NCI-H526 treated with DMSO at 0.1 percent for 48 hours (cell line): ENCODE results near the gene NCS1.

ENCODE experiments used
- DNase-seq: peaks from one replicate; lab custom pipeline; 2025; lab: John Stamatoyannopoulos, UW

Gene NCS1

DNA sequence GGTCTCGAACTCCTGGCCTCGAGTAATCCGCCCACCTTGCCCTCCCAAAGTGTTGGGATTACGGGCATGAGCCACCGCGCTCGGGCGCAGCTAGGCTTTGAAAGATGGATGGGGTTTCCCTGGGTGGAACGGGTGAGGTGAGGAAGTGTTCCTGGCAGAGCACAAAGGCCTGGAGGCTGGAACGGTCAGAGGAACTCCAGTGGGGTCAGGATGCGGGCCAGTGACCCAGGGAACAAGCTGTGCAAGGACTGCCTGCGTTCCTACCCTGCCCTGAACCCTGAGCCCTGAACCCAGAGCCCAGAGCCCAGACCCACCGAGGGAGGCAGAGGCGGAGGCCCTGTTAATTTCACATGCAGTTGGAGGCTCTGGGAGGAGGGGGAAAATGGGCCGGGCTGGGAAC is 23.4 kb downstream of the NCS1 start:
- DNase-seq = no peak

DNA sequence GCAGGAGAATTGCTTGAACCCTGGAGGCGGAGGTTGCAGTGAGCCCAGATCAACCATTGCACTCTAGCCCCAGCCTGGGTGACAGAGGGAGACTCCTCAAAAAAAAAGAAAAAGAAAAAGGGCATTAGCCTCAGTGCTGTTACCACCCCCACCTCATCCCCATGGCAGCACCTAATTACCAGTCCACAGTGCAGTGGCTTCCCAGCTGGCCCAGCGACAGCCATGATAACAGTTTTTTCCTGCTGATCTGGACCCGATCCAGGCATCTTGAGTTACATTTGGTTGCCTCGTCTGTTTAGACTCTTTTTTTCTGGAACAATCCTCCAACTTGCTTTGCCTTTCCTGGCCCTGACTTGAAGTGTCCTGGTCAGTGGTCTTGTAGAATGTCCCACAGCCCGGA is 24.4 kb downstream of the NCS1 start:
- DNase-seq = no peak

- DNase-seq = no peak
Measured at GRCh38 chr9:130197386-130197785, 25.2 kb downstream of the NCS1 start.

GRCh38 chr9:130197888-130198287 is 25.7 kb downstream of the NCS1 start:
- DNase-seq = no peak

GRCh38 chr9:130198501-130199179 is 26.4 kb downstream of the NCS1 start:
- no peak for DNase-seq

GRCh38 chr9:130199605-130200004 is 27.4 kb downstream of the NCS1 start:
- no peak for DNase-seq

DNA sequence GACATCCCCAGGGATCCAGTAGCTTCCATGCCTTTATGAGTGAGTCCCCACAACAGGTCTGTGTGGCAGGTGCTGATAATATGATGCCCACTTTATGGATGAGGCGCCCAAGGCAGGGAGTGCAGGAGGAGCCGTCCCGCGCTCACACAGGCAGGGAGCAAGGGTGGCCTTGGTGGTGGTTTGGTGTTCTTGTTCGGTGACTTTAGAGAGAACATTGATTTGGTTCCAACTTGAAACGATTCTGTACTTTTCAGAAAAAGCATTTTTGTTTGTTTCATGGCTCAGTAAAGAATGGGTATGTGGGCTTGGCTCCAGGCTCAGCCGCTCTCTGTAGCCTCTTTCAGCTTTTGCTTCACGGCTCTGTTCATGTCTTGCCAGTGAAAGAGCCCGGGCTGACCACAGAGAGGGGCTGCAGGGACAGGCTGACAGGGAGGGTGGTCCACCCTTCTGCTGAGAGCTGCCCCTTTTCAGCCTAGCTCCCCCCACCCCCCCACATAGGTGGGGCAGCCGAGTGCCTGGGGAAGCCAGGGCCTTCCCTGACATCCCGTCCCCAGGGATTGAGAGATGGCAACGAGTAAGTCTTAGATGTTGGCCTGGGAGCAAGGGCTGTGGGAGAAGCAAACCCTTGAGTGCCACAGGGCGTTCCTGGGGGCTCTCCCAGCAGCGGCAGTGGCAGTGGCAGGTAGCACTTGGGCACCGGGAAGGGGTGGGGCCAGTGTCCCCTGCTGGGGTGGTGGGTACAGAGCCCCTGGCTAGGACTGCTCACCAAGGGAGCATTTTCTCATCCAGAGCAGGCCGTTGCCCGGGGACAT is 28.0 kb downstream of the NCS1 start:
- DNase-seq = no peak

DNA sequence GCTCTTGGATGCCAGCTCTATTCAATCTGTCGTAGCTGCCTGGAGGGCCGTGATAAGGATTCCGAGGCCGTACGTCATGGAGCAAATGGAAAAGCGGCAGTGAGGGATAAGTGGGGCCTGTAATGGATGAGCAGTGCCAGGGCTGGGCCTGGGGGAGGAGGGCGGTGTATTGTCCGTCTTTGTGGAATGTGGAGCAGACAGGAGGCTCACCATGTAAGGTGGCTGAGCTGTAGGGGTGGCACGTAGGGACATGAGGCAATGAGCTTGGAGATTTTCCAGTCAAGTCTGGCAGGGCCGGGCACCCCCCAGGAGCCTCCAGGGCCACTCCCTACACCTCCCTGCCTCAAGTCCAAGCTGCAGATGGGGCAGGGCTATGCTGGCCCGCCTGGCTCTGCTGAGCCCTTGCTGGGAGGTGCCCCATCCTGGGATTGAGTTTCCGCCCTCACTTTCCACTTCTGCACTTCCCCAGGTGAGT is 29.2 kb downstream of the NCS1 start:
- DNase-seq = no peak

DNA sequence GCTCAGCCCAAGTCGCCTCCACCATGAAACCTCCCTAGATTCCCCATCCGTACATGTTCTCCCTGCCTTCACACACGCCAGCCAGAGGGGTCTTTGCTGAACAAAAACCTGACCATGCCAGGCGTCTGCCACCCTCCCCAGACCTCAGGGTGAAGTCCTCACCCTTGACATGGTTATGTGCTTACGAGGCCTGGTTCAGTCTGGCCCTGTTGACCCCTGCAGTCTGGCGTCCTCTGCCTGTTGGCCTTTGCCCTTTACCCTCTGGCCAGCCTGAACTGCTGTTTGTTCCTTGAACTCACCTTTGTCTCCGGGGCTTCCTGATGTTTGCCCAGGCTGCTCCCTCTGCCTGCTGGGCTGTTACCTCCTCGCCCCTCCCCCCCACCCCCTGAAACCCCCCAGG is 29.8 kb downstream of the NCS1 start:
- no peak for DNase-seq

DNA sequence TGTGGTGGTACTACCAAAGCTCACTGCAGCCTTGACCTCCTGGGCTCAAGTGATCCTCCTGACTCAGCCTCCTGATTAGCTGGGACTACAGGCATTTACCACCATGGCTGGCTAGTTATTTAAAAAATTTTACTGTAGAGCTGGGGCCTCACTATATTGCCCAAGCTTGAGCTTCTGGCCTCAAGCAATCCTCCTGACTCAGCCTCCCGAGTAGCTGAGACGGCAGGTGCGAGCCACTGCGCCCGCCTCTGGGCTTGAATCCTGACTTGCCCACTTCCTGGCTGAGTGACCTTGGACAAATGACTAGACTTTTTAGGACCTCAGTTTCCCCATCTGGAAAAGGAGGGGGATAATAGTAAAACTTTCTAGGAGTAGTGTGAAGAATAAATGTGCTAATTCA is 32.1 kb downstream of the NCS1 start:
- no peak for DNase-seq

DNA sequence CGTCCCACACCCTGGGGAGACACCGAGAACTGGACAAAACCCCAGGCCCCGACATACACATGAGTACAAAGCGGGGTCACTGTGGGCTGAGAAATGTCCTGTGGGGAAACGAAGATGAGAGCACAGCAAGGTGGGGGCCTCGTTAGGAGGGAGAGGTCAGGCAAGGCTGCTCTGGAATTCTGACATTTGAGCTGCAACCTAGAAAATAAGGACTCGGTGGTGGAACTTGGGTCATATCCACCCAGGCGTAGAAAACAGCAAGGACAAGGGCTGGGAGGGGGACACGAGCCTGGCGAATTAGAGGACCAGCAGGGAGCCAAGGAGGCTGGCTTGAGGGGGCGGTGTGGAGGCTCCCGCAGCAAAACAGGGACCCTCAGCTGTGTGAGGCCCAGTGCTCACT is 32.8 kb downstream of the NCS1 start:
- no peak for DNase-seq

DNA sequence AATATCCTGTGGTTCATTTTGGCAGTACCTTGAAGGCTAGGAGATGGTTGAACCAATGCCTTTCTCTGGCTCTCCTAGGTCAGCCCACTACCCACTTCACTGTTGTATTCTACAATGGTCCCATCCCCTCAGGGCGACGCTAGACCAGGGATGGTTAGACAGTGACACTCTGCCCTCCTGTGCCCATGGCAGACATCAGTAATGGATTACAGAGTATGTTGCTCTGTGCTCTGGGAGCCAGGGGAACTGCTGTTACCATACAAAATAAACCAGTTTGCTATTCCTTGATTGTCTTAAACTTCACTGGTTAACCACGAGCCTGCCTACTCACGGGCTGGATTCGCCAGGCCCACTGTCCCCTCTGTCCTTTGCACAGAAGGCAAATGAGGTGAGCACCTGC is 33.7 kb downstream of the NCS1 start:
- DNase-seq = no peak

DNA sequence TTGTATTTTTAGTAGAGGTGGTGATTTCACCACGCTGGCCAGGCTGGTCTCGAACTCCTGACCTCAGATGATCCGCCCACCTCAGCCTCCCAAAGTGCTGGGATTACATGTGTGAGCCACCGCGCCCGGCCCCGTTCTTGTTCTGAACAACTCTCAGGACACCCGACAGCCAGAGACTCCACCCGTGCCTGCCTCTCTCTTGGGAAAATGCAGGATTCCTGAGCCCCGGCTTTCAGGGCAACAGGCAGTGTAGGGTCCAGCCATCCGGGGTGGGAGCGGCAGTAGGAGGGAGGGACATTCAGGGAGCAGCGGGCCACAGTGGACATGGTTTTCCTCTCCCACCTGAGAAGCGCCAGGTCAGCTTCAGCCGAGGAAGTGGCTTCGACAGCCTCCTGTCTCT is 34.4 kb downstream of the NCS1 start:
- DNase-seq = no peak

GRCh38 chr9:130207241-130207992 is 35.2 kb downstream of the NCS1 start:
- no peak for DNase-seq

GRCh38 chr9:130208600-130209347 is 36.6 kb downstream of the NCS1 start:
- no peak for DNase-seq

DNA sequence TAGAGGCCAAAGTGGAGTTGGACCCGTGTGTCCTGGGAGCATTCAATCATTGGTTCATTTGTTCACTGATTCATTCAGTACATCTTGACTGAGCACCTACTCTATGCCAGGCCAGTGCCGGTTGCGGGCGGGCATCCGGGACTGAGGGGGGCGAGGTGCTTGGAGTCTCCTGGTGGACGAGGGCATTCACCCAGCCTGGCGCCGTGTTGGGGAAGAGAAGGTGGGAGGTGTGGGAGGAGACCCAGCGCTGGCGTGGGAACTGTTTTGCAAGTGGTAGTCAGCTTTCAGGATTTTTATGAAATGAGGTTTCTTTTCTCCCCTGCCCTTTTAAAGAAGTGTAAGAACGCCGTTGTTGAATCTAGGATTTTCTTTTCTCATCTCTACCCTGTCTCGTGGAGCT is 37.2 kb downstream of the NCS1 start:
- DNase-seq = no peak

GRCh38 chr9:130211548-130212226 is 39.5 kb downstream of the NCS1 start:
- no peak for DNase-seq

DNA sequence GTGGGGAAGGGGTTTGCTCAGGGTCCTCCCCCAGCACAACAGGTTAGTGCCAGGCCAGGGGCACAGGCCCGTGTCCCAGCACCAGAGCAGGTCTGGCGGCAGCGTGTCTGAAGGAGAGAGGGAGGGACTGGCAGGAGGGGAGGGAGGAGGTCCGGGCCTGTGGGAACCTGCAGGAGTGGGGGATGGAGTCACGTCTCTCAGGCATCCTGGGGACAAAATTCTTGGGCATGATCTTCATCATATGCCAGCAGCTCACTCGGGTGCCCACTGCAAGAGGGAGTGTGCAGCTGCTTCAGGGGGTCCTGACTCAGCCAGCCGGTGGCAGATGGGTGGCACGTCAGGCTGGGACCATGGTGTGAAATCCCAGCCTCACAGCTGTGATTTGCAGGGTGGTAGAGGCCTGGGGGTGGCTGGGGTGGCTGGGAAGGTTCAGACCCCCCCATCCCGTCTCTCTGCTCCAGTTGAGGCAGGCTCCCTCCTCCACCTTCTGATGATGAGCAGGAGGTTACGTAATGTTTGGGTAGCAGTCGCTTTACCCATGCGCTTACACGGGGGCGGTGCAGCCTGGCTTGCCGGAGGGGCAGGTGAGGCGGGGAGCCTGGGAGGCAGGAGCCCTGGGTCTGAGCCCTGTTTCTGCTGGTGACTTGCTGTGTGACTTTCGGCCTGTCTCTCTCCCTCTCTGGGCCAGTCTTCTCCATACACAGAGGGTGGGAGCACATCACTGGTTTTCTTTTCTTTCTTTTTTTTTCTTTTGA is 40.5 kb downstream of the NCS1 start:
- DNase-seq = no peak

DNA sequence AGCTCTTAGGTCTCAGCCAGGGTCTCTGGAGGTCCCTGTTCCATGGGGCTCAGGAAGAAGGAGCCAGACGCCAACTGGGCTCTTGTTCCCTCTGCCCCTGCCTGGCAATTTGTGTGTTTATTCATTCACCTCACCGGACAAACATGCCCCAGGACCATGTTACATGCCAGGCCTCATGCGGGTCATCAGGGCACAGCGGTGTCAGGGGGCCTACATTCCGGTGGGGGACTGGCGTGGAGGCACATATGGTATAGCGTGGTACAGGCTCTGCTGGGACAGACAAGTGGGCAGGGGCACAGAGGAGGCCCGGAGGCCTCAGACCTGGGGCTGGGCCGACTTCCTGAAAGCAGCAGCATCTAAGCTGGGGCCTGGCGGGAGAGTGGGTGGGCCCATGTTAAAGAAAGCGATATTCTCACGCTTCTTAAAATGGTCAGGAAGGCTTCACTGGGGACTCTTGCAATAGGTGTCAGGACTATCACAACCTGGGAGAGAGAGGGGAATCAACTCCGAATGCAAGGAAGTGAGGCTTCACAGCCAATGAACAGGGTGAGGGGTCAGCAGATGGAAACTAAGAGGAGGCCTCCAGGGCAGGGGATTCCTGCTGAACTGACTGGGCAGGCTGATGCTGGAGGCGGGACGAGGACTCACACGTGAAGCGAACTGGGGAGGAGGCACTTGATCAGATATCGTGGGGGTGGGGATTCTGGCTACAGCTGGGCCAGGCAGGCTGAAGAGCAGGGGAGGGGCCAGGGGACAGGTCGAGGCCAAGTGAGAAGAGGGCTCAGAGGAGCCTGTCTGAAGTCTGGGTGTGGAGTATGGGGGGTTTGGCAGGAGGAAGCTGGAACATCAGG is 41.9 kb downstream of the NCS1 start:
- DNase-seq = no peak
